ENCODE data around the gene ZNF653. TPM values are rescaled to one million over a fixed set of nuclear protein-coding genes. Genes with fewer than 3 reads are reported as not detected.

ZNF653 gene
- total RNA-seq, 1 donor from 2014 or later: 10.3 TPM

DNA sequence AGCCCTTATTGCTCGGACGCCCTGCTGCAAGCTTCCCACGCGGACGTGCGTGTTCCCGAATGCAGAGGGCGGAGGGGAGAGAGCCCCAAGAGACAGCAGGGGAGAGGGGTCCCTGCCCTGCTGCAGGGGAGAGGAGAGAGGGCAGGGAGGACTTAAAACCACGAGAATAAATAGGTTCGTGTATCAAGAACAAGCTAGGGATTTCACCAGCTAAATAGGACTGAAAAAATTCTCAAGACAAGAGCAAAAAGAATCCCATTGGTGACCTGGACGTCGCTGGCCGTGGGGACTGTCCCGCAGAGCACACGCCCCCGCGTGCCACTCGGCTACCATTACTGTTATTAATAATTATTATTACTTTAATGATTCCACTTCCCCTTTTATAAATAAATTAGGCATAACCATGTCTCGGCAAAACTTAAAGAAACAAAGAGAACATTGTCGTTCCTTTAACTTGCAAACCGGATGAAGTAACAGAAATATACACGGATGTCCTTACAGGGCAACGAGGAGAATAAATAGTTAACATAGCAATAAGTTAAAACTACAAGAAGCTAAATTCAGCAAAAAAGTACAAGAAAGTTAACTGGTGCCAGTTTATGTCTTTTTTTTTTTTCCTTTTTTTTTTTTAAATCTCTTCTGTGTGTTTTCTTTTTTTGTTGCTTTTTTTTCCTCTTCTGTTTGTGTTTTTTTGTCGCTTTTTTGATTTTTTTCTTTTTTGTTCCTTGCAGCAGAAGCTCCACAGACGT is 53.6 kb downstream of the ZNF653 start:
- H3K27ac Mint-ChIP-seq (ENCODE audit: unreplicated experiment): no peak overlapping the region
- DNase-seq (ENCODE audit: extremely low spot score, unreplicated experiment): no peak
- TF ChIP-seq, protein P1, sequence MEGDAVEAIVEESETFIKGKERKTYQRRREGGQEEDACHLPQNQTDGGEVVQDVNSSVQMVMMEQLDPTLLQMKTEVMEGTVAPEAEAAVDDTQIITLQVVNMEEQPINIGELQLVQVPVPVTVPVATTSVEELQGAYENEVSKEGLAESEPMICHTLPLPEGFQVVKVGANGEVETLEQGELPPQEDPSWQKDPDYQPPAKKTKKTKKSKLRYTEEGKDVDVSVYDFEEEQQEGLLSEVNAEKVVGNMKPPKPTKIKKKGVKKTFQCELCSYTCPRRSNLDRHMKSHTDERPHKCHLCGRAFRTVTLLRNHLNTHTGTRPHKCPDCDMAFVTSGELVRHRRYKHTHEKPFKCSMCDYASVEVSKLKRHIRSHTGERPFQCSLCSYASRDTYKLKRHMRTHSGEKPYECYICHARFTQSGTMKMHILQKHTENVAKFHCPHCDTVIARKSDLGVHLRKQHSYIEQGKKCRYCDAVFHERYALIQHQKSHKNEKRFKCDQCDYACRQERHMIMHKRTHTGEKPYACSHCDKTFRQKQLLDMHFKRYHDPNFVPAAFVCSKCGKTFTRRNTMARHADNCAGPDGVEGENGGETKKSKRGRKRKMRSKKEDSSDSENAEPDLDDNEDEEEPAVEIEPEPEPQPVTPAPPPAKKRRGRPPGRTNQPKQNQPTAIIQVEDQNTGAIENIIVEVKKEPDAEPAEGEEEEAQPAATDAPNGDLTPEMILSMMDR (IDR thresholded peaks at IDR 0.05): no peak
- no peak overlapping the region for H3K4me3 Mint-ChIP-seq (ENCODE audit: unreplicated experiment)
- H3K9me3 Mint-ChIP-seq (ENCODE audit: unreplicated experiment): no peaks in the 10 kb centered on the region
- H3K27me3 Mint-ChIP-seq (ENCODE audit: unreplicated experiment): no peaks in the 10 kb centered on the region
- H3K4me1 Mint-ChIP-seq (ENCODE audit: unreplicated experiment): peaks cover 3% of the 10 kb centered on the region
- H3K36me3 Mint-ChIP-seq (ENCODE audit: unreplicated experiment): peaks cover 4% of the 10 kb centered on the region

DNA sequence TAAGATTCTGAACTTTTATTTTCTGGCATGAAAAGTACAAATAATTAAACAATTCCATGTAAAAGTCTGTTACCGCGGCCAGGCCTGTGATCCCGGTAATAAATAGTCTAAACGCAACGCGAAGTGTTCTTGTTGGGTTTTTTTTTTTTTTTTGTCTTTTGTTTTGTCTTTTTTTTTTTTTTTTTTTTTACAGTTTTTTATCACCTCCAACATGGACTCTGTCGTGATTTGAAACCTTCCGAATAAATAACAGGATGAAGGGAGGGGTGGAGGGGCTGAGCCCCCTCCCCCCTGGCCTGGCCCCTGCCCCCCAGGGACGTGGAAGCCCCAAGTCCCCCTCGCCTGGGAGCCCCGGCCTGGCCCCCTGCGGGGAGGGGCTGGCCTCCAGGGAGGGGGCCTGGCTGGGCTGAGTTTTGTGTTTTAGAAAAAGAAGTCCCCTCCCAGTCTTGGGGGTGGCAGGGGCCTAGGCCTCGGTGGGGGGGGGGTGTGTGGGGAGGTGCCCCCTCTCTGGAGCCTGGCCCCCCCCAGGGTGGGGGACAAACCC is 54.2 kb downstream of the ZNF653 start:
- TF ChIP-seq, protein P1 (IDR thresholded peaks at IDR 0.05): no peak
- Mint-ChIP-seq H3K9me3 (ENCODE audit: unreplicated experiment) (no peaks in the 10 kb centered on the region), H3K4me1 (ENCODE audit: unreplicated experiment) (peaks cover 3% of the 10 kb centered on the region), H3K4me3 (ENCODE audit: unreplicated experiment) (no peak overlapping the region), H3K27me3 (ENCODE audit: unreplicated experiment) (no peaks in the 10 kb centered on the region), H3K27ac (ENCODE audit: unreplicated experiment) (no peak overlapping the region), H3K36me3 (ENCODE audit: unreplicated experiment) (peaks cover 4% of the 10 kb centered on the region)
- no peak for DNase-seq (ENCODE audit: extremely low spot score, unreplicated experiment)

DNA sequence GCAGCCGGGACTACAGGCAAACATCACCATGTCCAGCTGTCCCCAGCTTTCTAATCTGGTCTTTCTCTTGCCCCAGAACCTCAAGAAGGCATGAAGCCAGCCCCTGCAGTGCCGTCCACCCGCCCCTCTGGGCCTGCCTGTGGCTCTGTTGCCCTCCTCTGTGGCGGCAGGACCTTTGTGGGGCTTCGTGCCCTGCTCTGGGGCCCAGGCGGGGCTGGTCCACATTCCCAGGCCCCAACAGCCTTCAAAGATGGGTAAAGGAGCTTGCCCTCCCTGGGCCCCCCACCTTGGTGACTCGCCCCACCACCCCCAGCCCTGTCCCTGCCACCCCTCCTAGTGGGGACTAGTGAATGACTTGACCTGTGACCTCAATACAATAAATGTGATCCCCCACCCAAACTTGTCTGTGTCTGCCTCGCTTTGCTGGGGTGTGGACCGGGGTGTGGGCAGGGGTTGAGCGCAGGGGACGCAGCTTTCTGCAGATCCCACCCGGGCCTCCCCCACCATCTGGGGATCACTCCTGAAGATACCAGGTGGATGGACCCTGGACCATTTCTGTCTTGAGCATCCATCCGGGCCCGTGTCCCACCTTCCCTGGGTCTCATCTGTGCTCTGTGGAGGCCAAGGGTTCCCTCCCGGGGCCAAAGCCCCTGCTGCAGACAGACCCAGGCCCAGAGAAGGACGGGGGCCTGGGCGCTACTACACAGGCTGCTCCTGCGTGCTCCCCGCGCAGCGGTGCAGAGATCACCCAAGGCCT is 54.9 kb downstream of the ZNF653 start:
- Mint-ChIP-seq H3K36me3 (ENCODE audit: unreplicated experiment) (peaks cover 4% of the 10 kb centered on the region), H3K4me3 (ENCODE audit: unreplicated experiment) (no peak overlapping the region), H3K27me3 (ENCODE audit: unreplicated experiment) (no peaks in the 10 kb centered on the region), H3K9me3 (ENCODE audit: unreplicated experiment) (no peaks in the 10 kb centered on the region), H3K4me1 (ENCODE audit: unreplicated experiment) (peaks cover 3% of the 10 kb centered on the region), H3K27ac (ENCODE audit: unreplicated experiment) (no peak overlapping the region)
- TF ChIP-seq, protein P1 (IDR thresholded peaks at IDR 0.05): no peak
- DNase-seq (ENCODE audit: extremely low spot score, unreplicated experiment): no peak

GRCh38 chr19:11448923-11449554 is 56.6 kb downstream of the ZNF653 start:
- H3K9me3 Mint-ChIP-seq (ENCODE audit: unreplicated experiment): no peaks in the 10 kb centered on the region
- peaks cover 5% of the 10 kb centered on the region for H3K36me3 Mint-ChIP-seq (ENCODE audit: unreplicated experiment)
- no peak overlapping the region for H3K4me3 Mint-ChIP-seq (ENCODE audit: unreplicated experiment)
- no peak for DNase-seq (ENCODE audit: extremely low spot score, unreplicated experiment)
- H3K4me1 Mint-ChIP-seq (ENCODE audit: unreplicated experiment): peaks cover 3% of the 10 kb centered on the region
- no peak overlapping the region for H3K27ac Mint-ChIP-seq (ENCODE audit: unreplicated experiment)
- TF ChIP-seq, protein P1 (IDR thresholded peaks at IDR 0.05): no peak
- H3K27me3 Mint-ChIP-seq (ENCODE audit: unreplicated experiment): no peaks in the 10 kb centered on the region
